Measurements from ENCODE around the gene HUNK.
A peak's percentile ranks its signal among the peaks of the same experiment; 100 is the strongest.

The HUNK gene

GRCh38 chr21:31898933-31899630 lies 26.3 kb downstream of the HUNK start:
- no peak for DNase-seq

- DNase-seq, result no peak
Observed at GRCh38 chr21:31900121-31900895, 27.5 kb downstream of the HUNK start.

GRCh38 chr21:31901315-31901714 lies 28.5 kb downstream of the HUNK start:
- no peak for DNase-seq

- no peak for DNase-seq
Observed at GRCh38 chr21:31902438-31902837, 29.6 kb downstream of the HUNK start.

- no peak for DNase-seq
Observed at GRCh38 chr21:31903896-31904295, 31.1 kb downstream of the HUNK start.

GRCh38 chr21:31905503-31906451 lies 33.0 kb downstream of the HUNK start:
- DNase-seq, result no peak

GRCh38 chr21:31908106-31909031 lies 35.5 kb downstream of the HUNK start:
- DNase-seq, result peak; percentile 72

- DNase-seq, result no peak
Observed at GRCh38 chr21:31909153-31910073, 36.6 kb downstream of the HUNK start.

- DNase-seq, result no peak
Observed at GRCh38 chr21:31910074-31910470, 37.3 kb downstream of the HUNK start.

GRCh38 chr21:31911138-31911907 lies 38.5 kb downstream of the HUNK start:
- peak; percentile 76 for DNase-seq

GRCh38 chr21:31912501-31912900 lies 39.7 kb downstream of the HUNK start:
- no peak for DNase-seq

GRCh38 chr21:31913182-31913608 lies 40.4 kb downstream of the HUNK start:
- DNase-seq, result no peak

GRCh38 chr21:31914472-31914871 lies 41.7 kb downstream of the HUNK start:
- no peak for DNase-seq

- DNase-seq, result no peak
Observed at GRCh38 chr21:31915566-31915965, 42.7 kb downstream of the HUNK start.

GRCh38 chr21:31917108-31917507 lies 44.3 kb downstream of the HUNK start:
- DNase-seq, result no peak

- DNase-seq, result no peak
Observed at GRCh38 chr21:31918250-31918775, 45.5 kb downstream of the HUNK start.

- DNase-seq, result no peak
Observed at GRCh38 chr21:31920275-31920674, 47.5 kb downstream of the HUNK start.

GRCh38 chr21:31921079-31921478 lies 48.3 kb downstream of the HUNK start:
- DNase-seq, result peak; percentile 79

- no peak for DNase-seq
Observed at GRCh38 chr21:31922881-31923280, 50.1 kb downstream of the HUNK start.

- DNase-seq, result no peak
Observed at GRCh38 chr21:31923756-31924155, 50.9 kb downstream of the HUNK start.

Measured in fibroblast of skin of right quadriceps (primary cell).